GM12872 (cell line): ENCODE results near the gene PDZRN3.

Experiments
- CTCF ChIP-seq: IDR thresholded peaks from 3 replicates; pipeline ENCODE4 v1.5.1; 2011; ENCODE audit warnings: low read depth, mild to moderate bottlenecking, low read length, moderate library complexity; ENCODE audit not compliant: insufficient read depth

The PDZRN3 gene

GRCh38 chr3:73385568-73385967 is 239.2 kb downstream of the PDZRN3 start:
- no peak for TF ChIP-seq CTCF

- TF ChIP-seq CTCF, result no peak
Measured at GRCh38 chr3:73384091-73384906, 240.4 kb downstream of the PDZRN3 start.

- no peak for TF ChIP-seq CTCF
Measured at GRCh38 chr3:73383470-73384049, 241.2 kb downstream of the PDZRN3 start.

GRCh38 chr3:73381551-73381950 is 243.2 kb downstream of the PDZRN3 start:
- TF ChIP-seq CTCF, result no peak

- TF ChIP-seq CTCF, result no peak
Measured at GRCh38 chr3:73380735-73381532, 243.8 kb downstream of the PDZRN3 start.

GRCh38 chr3:73379465-73379864 is 245.3 kb downstream of the PDZRN3 start:
- TF ChIP-seq CTCF, result no peak

GRCh38 chr3:73378207-73378606 is 246.5 kb downstream of the PDZRN3 start:
- TF ChIP-seq CTCF, result no peak
